GM23338 (cell line): ENCODE measurements around the gene STAT1.

Experiments
- EZH2phosphoT487 ChIP-seq: fragments of 200-600 bp; sonication (generic); IDR thresholded peaks from one replicate; pipeline ENCODE4 v1.8.1; 2018; ENCODE audit warnings: antibody characterized with exemption; ENCODE audit not compliant: unreplicated experiment
- TF ChIP-seq, protein P1 (sequence below): IDR thresholded peaks from one replicate; pipeline ENCODE4 v1.6.1; 2018; ENCODE audit warnings: antibody characterized with exemption; ENCODE audit not compliant: unreplicated experiment

DNA sequence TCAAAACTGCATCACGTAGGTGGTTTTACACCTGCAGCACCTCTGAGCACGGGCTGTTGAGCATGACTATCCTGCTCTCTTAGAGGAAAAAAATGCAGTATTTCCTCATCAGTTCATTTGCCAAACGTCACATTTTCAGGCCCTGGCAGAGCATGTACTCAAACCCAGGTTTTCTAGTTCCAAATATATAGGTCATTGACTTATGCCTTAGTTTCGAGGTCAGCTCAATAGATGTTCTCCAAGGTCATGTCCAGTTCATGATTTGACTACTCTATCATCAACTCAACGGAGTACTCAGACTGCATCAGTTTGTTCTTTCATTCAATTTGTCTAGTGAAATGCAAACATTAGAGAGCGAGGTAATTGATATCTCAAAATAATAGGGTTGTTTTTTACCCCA, 39.3 kb upstream of the STAT1 start:
- TF ChIP-seq, protein P1, sequence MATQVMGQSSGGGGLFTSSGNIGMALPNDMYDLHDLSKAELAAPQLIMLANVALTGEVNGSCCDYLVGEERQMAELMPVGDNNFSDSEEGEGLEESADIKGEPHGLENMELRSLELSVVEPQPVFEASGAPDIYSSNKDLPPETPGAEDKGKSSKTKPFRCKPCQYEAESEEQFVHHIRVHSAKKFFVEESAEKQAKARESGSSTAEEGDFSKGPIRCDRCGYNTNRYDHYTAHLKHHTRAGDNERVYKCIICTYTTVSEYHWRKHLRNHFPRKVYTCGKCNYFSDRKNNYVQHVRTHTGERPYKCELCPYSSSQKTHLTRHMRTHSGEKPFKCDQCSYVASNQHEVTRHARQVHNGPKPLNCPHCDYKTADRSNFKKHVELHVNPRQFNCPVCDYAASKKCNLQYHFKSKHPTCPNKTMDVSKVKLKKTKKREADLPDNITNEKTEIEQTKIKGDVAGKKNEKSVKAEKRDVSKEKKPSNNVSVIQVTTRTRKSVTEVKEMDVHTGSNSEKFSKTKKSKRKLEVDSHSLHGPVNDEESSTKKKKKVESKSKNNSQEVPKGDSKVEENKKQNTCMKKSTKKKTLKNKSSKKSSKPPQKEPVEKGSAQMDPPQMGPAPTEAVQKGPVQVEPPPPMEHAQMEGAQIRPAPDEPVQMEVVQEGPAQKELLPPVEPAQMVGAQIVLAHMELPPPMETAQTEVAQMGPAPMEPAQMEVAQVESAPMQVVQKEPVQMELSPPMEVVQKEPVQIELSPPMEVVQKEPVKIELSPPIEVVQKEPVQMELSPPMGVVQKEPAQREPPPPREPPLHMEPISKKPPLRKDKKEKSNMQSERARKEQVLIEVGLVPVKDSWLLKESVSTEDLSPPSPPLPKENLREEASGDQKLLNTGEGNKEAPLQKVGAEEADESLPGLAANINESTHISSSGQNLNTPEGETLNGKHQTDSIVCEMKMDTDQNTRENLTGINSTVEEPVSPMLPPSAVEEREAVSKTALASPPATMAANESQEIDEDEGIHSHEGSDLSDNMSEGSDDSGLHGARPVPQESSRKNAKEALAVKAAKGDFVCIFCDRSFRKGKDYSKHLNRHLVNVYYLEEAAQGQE: no peak
- no peak for TF ChIP-seq EZH2phosphoT487
